Endothelial cell of umbilical vein (primary cell): ENCODE data around the gene SLC39A9. TPM values are rescaled to one million over a fixed set of nuclear protein-coding genes. Genes with fewer than 3 reads are reported as not detected.

ENCODE experiments used
- BruUV-seq: library from RNA; stranded (reverse); fragments of 400-500 nt; replicated peaks from 2 replicates; lab custom pipeline; 2021; lab: Mats Ljungman, UMichigan
- CTCF ChIA-PET: fragments of 300-600, 350-600 bp; sonication (Branson Sonifier 250); formaldehyde crosslinking; loops from one replicate; lab custom pipeline; 2021; ENCODE audit warnings: antibody characterized with exemption, inconsistent platforms; lab: Charles Lee
- POLR2A ChIA-PET: fragments of 300-600, 350-600 bp; sonication (Branson Sonifier 250); formaldehyde crosslinking; loops from one replicate; lab custom pipeline; 2021; ENCODE audit warnings: antibody characterized with exemption, inconsistent platforms; lab: Charles Lee
- DNase-seq: peaks from one replicate; pipeline ENCODE4 v3.0.0-alpha.2; 2011; ENCODE audit warnings: low read depth, low spot score
- FAIRE-seq: peaks from 2 replicates; lab custom pipeline; 2011; peaks lifted over from hg19 to GRCh38; lab: Jason Lieb, UNC
- H2AFZ ChIP-seq: 2 replicates; pipeline ENCODE4 v1.6.0; 2012; ENCODE audit warnings: low read depth, low read length, control low read depth, inconsistent platforms
- H3K27ac ChIP-seq: 2 replicates; pipeline ENCODE4 v1.5.1; 2011; ENCODE audit warnings: low read depth, mild to moderate bottlenecking, control low read depth, low read length, moderate library complexity; ENCODE audit not compliant: insufficient read depth
- H3K27me3 ChIP-seq, 2 experiments: 2 replicates each; pipeline versions ENCODE4 v1.6.0 to v1.6.1; 2011; ENCODE audit warnings: low read length in 2 of 2, mixed read lengths in 1 of 2; ENCODE audit not compliant: control insufficient read depth in 2 of 2, insufficient read depth in 2 of 2
- H3K36me3 ChIP-seq, 2 experiments: 2 replicates in 1 of 2; 3 replicates in 1 of 2; pipeline ENCODE4 v1.5.1; 2011; ENCODE audit warnings: low read length in 2 of 2, mild to moderate bottlenecking in 1 of 2, moderate library complexity in 1 of 2; ENCODE audit not compliant: control insufficient read depth in 2 of 2, insufficient read depth in 2 of 2; ENCODE audit errors: extremely low read depth in 1 of 2
- H3K4me1 ChIP-seq: 3 replicates; pipeline ENCODE4 v1.5.1; 2011; ENCODE audit warnings: mild to moderate bottlenecking, low read length; ENCODE audit not compliant: control insufficient read depth, insufficient read depth; ENCODE audit errors: extremely low read depth
- H3K4me2 ChIP-seq: 2 replicates; pipeline ENCODE4 v1.6.1; 2011; ENCODE audit warnings: low read length, control low read depth, mixed read lengths; ENCODE audit not compliant: insufficient read depth
- H3K4me3 ChIP-seq, 3 experiments: fragments of 200-600 bp in 1 of 3; sonication (generic), shearing (Covaris generic) in 1 of 3; replicated peaks in 1 of 3; 2 replicates each; pipeline ENCODE4 v1.5.1; 2011 to 2016; ENCODE audit warnings: control low read depth in 3 of 3, low read length in 3 of 3, mild to moderate bottlenecking in 2 of 3, inconsistent platforms in 1 of 3, low read depth in 1 of 3, moderate library complexity in 1 of 3; ENCODE audit not compliant: insufficient read depth in 1 of 3
- H3K79me2 ChIP-seq: 2 replicates; pipeline ENCODE4 v1.6.0; 2012; ENCODE audit warnings: low read length, inconsistent platforms; ENCODE audit not compliant: control insufficient read depth, insufficient read depth
- H3K9ac ChIP-seq: replicated peaks from 2 replicates; pipeline ENCODE3; 2011; ENCODE audit warnings: low read length, control low read depth; ENCODE audit not compliant: insufficient read depth; ENCODE audit errors: extremely low read depth
- H3K9me1 ChIP-seq: replicated peaks from 3 replicates; pipeline ENCODE4 v1.6.0; 2011; ENCODE audit warnings: mild to moderate bottlenecking, low read length; ENCODE audit not compliant: control insufficient read depth, insufficient read depth; ENCODE audit errors: extremely low read depth
- H3K9me3 ChIP-seq: replicated peaks from 2 replicates; pipeline ENCODE4 v1.5.1; 2012; ENCODE audit warnings: low read length, inconsistent platforms; ENCODE audit not compliant: control insufficient read depth, insufficient read depth
- H4K20me1 ChIP-seq: replicated peaks from 2 replicates; pipeline ENCODE3; 2011; ENCODE audit warnings: mild to moderate bottlenecking, low read length; ENCODE audit not compliant: control insufficient read depth, insufficient read depth; ENCODE audit errors: extremely low read depth
- EZH2 ChIP-seq: IDR thresholded peaks from 2 replicates; pipeline ENCODE4 v1.6.1; 2012; ENCODE audit warnings: borderline replicate concordance, low read depth, mild to moderate bottlenecking, moderate library complexity, low read length, inconsistent platforms; ENCODE audit not compliant: severe bottlenecking
- FOS ChIP-seq: IDR thresholded peaks from 2 replicates; pipeline ENCODE4 v1.6.1; 2011; ENCODE audit warnings: mild to moderate bottlenecking, low read length, moderate library complexity, borderline replicate concordance; ENCODE audit not compliant: insufficient read depth
- GATA2 ChIP-seq: IDR thresholded peaks from 2 replicates; pipeline ENCODE4 v1.7.0; 2011; ENCODE audit warnings: low read depth, mild to moderate bottlenecking, moderate library complexity, mixed read lengths, low read length; ENCODE audit not compliant: insufficient read length, insufficient read depth
- JUN ChIP-seq: IDR thresholded peaks from 2 replicates; pipeline ENCODE4 v1.6.1; 2011; ENCODE audit warnings: borderline replicate concordance, low read depth; ENCODE audit not compliant: insufficient read length, insufficient read depth
- MAX ChIP-seq: IDR thresholded peaks from 2 replicates; pipeline ENCODE4 v1.6.1; 2011; ENCODE audit not compliant: insufficient read depth, insufficient read length
- MYC ChIP-seq: IDR thresholded peaks from one replicate; pipeline ENCODE4 v1.6.1; 2011; ENCODE audit warnings: mild to moderate bottlenecking, low read depth, low read length
- POLR2A ChIP-seq: IDR thresholded peaks from 2 replicates; pipeline ENCODE4 v1.6.1; 2012; ENCODE audit warnings: low read depth, mild to moderate bottlenecking, control low read depth, low read length
- POLR2AphosphoS5 ChIP-seq: IDR thresholded peaks from 2 replicates; pipeline ENCODE4 v1.6.1; 2012; ENCODE audit warnings: low read depth, mild to moderate bottlenecking, control low read depth, low read length, moderate library complexity; ENCODE audit not compliant: insufficient read depth
- dilution Hi-C: fragments of 300-500 bp; cut with MboI; formaldehyde crosslinking; loops from one replicate; pipeline ENCODE4 v1.15.0; 2019; ENCODE audit warnings: low sequenced_read_pairs; ENCODE audit not compliant: extremely low pct_ligation_motif_present
- intact Hi-C: fragments of 100-400 bp; cut with micrococcal nuclease; formaldehyde crosslinking; loops from one replicate; pipeline ENCODE4 v1.10.0; 2022
- polyA plus RNA-seq, 4 experiments: library from polyadenylated mRNA; depleted of rRNA in 3 of 4; stranded (reverse) in 3 of 4; unstranded in 1 of 4; fragments of >200 nt; gene quantifications; 2 replicates each; pipeline versions ENCODE4 v1.2.1 to v1.2.3, GENCODE V29; 2011 to 2012; ENCODE audit warnings: missing spikeins in 1 of 4
- total RNA-seq: library from RNA; stranded (reverse); gene quantifications from 2 replicates; pipeline ENCODE4 v1.2.3, GENCODE V29; 2021
- TF ChIP-seq, protein P1 (sequence below), 2 donors: IDR thresholded peaks; 1 replicate in 1 of 2; 2 replicates in 1 of 2; pipeline ENCODE4 v1.5.1; 2011; ENCODE audit warnings: low read length in 2 of 2, mild to moderate bottlenecking in 2 of 2, moderate library complexity in 2 of 2, control low read depth in 1 of 2, inconsistent platforms in 1 of 2, low read depth in 1 of 2; ENCODE audit not compliant: insufficient read depth in 1 of 2; ENCODE audit errors: extremely low read depth in 1 of 2

Gene SLC39A9
- total and polyA plus RNA-seq, 2 donors (not counting 3 experiments of a cell fraction or from before 2014, with no cell fraction given) = 39.8 to 55.2 TPM

GRCh38 chr14:69489495-69489894 is 91.0 kb downstream of the SLC39A9 start:
- Histone ChIP-seq H3K27ac (no peak overlapping the region), H3K79me2 (no peaks in the 10 kb centered on the region), H3K36me3 (no peaks in the 10 kb centered on the region), H3K9ac (no peak overlapping the region), H3K9me3 (no peaks in the 10 kb centered on the region), H3K27me3 (peaks cover 21 to 31% of the 10 kb centered on the region in 2 experiments), H3K4me1 (no peaks in the 10 kb centered on the region), H2AFZ (no peak overlapping the region), H3K4me2 (no peak overlapping the region), H4K20me1 (no peaks in the 10 kb centered on the region), H3K9me1 (no peaks in the 10 kb centered on the region), H3K4me3 (no peak overlapping the region)
- FAIRE-seq = no peak
- POLR2A ChIA-PET = interaction anchor here (0.6 kb wide), 1 partner anchor 512 kb away, joined by 4 read pairs; no protein-coding TSS in a partner anchor
- dilution Hi-C loops = no loop called here
- CTCF ChIA-PET = interaction anchor here (0.6 kb wide), 1 partner anchor 13 kb away, joined by 3 read pairs; no protein-coding TSS in a partner anchor
- TF ChIP-seq GATA2 (no peak), EZH2 (no peak), POLR2A (no peak), POLR2AphosphoS5 (no peak)
- no TSS peak for BruUV-seq
- intact Hi-C loops = no loop called here
- DNase-seq = no peak

- H3K36me3 ChIP-seq = no peaks in the 10 kb centered on the region
- intact Hi-C loops = no loop called here
- H3K9me3 ChIP-seq = no peaks in the 10 kb centered on the region
- H3K4me2 ChIP-seq = no peak overlapping the region
- no peak overlapping the region for H3K9ac ChIP-seq
- dilution Hi-C loops = no loop called here
- BruUV-seq = no TSS peak
- peaks cover 13 to 26% of the 10 kb centered on the region in 2 experiments for H3K27me3 ChIP-seq
- no peak for TF ChIP-seq FOS
- TF ChIP-seq GATA2 = no peak
- TF ChIP-seq POLR2A = no peak
- TF ChIP-seq POLR2AphosphoS5 = no peak
- TF ChIP-seq JUN = no peak
- no peak for TF ChIP-seq MYC
- TF ChIP-seq EZH2 = no peak
- no peak for TF ChIP-seq MAX
- TF ChIP-seq, protein P1, sequence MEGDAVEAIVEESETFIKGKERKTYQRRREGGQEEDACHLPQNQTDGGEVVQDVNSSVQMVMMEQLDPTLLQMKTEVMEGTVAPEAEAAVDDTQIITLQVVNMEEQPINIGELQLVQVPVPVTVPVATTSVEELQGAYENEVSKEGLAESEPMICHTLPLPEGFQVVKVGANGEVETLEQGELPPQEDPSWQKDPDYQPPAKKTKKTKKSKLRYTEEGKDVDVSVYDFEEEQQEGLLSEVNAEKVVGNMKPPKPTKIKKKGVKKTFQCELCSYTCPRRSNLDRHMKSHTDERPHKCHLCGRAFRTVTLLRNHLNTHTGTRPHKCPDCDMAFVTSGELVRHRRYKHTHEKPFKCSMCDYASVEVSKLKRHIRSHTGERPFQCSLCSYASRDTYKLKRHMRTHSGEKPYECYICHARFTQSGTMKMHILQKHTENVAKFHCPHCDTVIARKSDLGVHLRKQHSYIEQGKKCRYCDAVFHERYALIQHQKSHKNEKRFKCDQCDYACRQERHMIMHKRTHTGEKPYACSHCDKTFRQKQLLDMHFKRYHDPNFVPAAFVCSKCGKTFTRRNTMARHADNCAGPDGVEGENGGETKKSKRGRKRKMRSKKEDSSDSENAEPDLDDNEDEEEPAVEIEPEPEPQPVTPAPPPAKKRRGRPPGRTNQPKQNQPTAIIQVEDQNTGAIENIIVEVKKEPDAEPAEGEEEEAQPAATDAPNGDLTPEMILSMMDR (IDR thresholded peaks at IDR 0.05; ENCODE audit: extremely low read depth in 1 of 2, insufficient read depth in 1 of 2, low read depth in 1 of 2, low read length in 2 of 2) = no peak
- no peak overlapping the region for H3K4me3 ChIP-seq
- H3K27ac ChIP-seq = no peak overlapping the region
- H4K20me1 ChIP-seq = no peaks in the 10 kb centered on the region
- H3K79me2 ChIP-seq = no peaks in the 10 kb centered on the region
- DNase-seq (no peak), FAIRE-seq (no peak)
- H3K4me1 ChIP-seq = no peaks in the 10 kb centered on the region
- CTCF ChIA-PET = interaction anchor here (2.1 kb wide), 1 partner anchor 16 kb away, joined by 8 read pairs; no protein-coding TSS in a partner anchor
- H3K9me1 ChIP-seq = no peaks in the 10 kb centered on the region
- POLR2A ChIA-PET = no interaction called here
- H2AFZ ChIP-seq = no peak overlapping the region
These were observed 91.9 kb downstream of the SLC39A9 start for GRCh38 chr14:69490219-69490918.
